ENCODE measurements around the gene GSG1L2. TPM values are rescaled to one million over a fixed set of nuclear protein-coding genes. Genes with fewer than 3 reads are reported as not detected.

Gene GSG1L2
- total and polyA plus RNA-seq, 2 experiments from 2014 or later: not detected

DNA sequence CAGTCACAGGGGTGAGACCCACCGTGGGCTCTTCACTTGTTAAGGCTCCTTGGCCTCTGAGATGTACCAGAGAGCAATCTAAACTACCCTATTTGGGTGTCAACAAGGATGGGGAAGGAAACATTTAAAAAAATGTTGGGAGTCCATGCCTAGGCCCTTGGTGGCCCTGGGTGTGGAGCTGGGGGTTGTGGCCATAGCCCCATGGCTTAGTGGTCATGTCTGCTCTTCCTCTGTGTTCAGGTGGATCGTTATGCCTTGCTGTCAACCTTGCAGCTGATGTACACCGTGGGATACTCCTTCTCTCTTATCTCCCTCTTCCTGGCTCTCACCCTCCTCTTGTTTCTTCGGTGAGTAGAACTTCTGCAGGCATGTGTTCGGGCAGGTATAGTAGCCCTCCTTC is 32.4 kb upstream of the GSG1L2 start:
- WGBS (ENCODE audit: low lambda C conversion rate, missing lambda C conversion rate): 79% methylated on average over 5 of the region's 5 CpGs
- Histone ChIP-seq H2AFZ (no peak overlapping the region), H3K4me1 (ENCODE audit: insufficient read depth) (no peaks in the 10 kb centered on the region), H3K79me2 (no peaks in the 10 kb centered on the region), H3K27ac (no peak overlapping the region), H3K9me3 (ENCODE audit: low read depth) (no peaks in the 10 kb centered on the region), H3K4me3 (no peak overlapping the region), H3K9me2 (replicated peaks; ENCODE audit: insufficient read depth) (no peaks in the 10 kb centered on the region), H3K36me3 (replicated peaks; ENCODE audit: insufficient read depth, low read depth) (no peaks in the 10 kb centered on the region), H3K4me2 (no peak overlapping the region), H4K20me1 (ENCODE audit: insufficient read depth, poor library complexity, severe bottlenecking) (no peaks in the 10 kb centered on the region), H3K27me3 (no peaks in the 10 kb centered on the region)
- no peak for DNase-seq (ENCODE audit: low spot score)
- TF ChIP-seq EZH2phosphoT487 (IDR thresholded peaks at IDR 0.05; ENCODE audit: low read depth, severe bottlenecking, unreplicated experiment): no peak
- no peak for TF ChIP-seq CTCF (IDR thresholded peaks at IDR 0.05; ENCODE audit: poor library complexity)
- TF ChIP-seq EZH2 (IDR thresholded peaks at IDR 0.05; ENCODE audit: borderline replicate concordance): no peak

DNA sequence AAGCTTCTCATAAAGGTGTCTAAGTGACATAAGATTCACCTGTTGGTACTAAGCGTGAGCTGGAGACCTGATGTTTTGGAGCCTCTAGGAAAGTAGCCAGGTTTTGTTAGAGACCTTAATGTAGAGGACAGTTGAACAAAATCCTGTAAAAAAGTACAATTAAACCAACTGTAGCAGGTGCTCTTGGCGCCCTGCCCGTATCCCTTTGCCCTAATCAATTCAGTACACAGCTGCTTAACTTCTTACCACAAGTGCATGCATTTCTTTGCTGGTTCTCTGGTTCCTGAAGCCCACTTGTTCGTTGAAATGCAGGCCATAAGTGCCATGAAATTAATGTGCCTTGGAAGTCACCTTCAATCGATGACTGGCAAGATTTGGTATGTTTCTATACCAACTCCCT is 28.3 kb upstream of the GSG1L2 start:
- WGBS (ENCODE audit: low lambda C conversion rate, missing lambda C conversion rate): 91% methylated on average over 5 of the region's 5 CpGs
- Histone ChIP-seq H3K4me1 (ENCODE audit: insufficient read depth) (no peaks in the 10 kb centered on the region), H3K9me2 (replicated peaks; ENCODE audit: insufficient read depth) (no peaks in the 10 kb centered on the region), H2AFZ (no peak overlapping the region), H3K4me3 (no peak overlapping the region), H3K27me3 (no peaks in the 10 kb centered on the region), H3K4me2 (no peak overlapping the region), H3K9me3 (ENCODE audit: low read depth) (no peaks in the 10 kb centered on the region), H3K79me2 (no peaks in the 10 kb centered on the region), H4K20me1 (ENCODE audit: insufficient read depth, poor library complexity, severe bottlenecking) (no peaks in the 10 kb centered on the region), H3K27ac (no peak overlapping the region), H3K36me3 (replicated peaks; ENCODE audit: insufficient read depth, low read depth) (no peaks in the 10 kb centered on the region)
- TF ChIP-seq EZH2phosphoT487 (IDR thresholded peaks at IDR 0.05; ENCODE audit: low read depth, severe bottlenecking, unreplicated experiment): no peak
- no peak for TF ChIP-seq EZH2 (IDR thresholded peaks at IDR 0.05; ENCODE audit: borderline replicate concordance)
- no peak for TF ChIP-seq CTCF (IDR thresholded peaks at IDR 0.05; ENCODE audit: poor library complexity)
- no peak for DNase-seq (ENCODE audit: low spot score)

- H3K27ac ChIP-seq: no peak overlapping the region
- no peaks in the 10 kb centered on the region for H3K27me3 ChIP-seq
- H4K20me1 ChIP-seq (ENCODE audit: insufficient read depth, poor library complexity, severe bottlenecking): no peaks in the 10 kb centered on the region
- no peaks in the 10 kb centered on the region for H3K79me2 ChIP-seq
- peaks cover 16% of the 10 kb centered on the region for H3K4me1 ChIP-seq (ENCODE audit: insufficient read depth)
- H3K9me2 ChIP-seq (replicated peaks; ENCODE audit: insufficient read depth): no peaks in the 10 kb centered on the region
- no peak overlapping the region for H3K4me2 ChIP-seq
- 90% methylated on average over 4 of the region's 4 CpGs for WGBS (ENCODE audit: low lambda C conversion rate, missing lambda C conversion rate)
- H2AFZ ChIP-seq: no peak overlapping the region
- TF ChIP-seq EZH2 (IDR thresholded peaks at IDR 0.05; ENCODE audit: borderline replicate concordance): no peak
- TF ChIP-seq CTCF (IDR thresholded peaks at IDR 0.05; ENCODE audit: poor library complexity): no peak
- no peak for TF ChIP-seq EZH2phosphoT487 (IDR thresholded peaks at IDR 0.05; ENCODE audit: low read depth, severe bottlenecking, unreplicated experiment)
- no peaks in the 10 kb centered on the region for H3K9me3 ChIP-seq (ENCODE audit: low read depth)
- no peak overlapping the region for H3K4me3 ChIP-seq
- H3K36me3 ChIP-seq (replicated peaks; ENCODE audit: insufficient read depth, low read depth): no peaks in the 10 kb centered on the region
- DNase-seq (ENCODE audit: low spot score): no peak
Observed at GRCh38 chr17:9845306-9845705, 23.4 kb upstream of the GSG1L2 start.

GRCh38 chr17:9844153-9844552 is 22.3 kb upstream of the GSG1L2 start:
- TF ChIP-seq CTCF (IDR thresholded peaks at IDR 0.05; ENCODE audit: poor library complexity): no peak
- no peak for TF ChIP-seq EZH2 (IDR thresholded peaks at IDR 0.05; ENCODE audit: borderline replicate concordance)
- TF ChIP-seq EZH2phosphoT487 (IDR thresholded peaks at IDR 0.05; ENCODE audit: low read depth, severe bottlenecking, unreplicated experiment): no peak
- H3K27ac ChIP-seq: no peak overlapping the region
- H3K9me3 ChIP-seq (ENCODE audit: low read depth): no peaks in the 10 kb centered on the region
- no peaks in the 10 kb centered on the region for H3K36me3 ChIP-seq (replicated peaks; ENCODE audit: insufficient read depth, low read depth)
- H3K4me1 ChIP-seq (ENCODE audit: insufficient read depth): peaks cover 16% of the 10 kb centered on the region
- H3K4me2 ChIP-seq: no peak overlapping the region
- H3K27me3 ChIP-seq: no peaks in the 10 kb centered on the region
- 77% methylated on average over 8 of the region's 8 CpGs for WGBS (ENCODE audit: low lambda C conversion rate, missing lambda C conversion rate)
- no peaks in the 10 kb centered on the region for H3K79me2 ChIP-seq
- no peak for DNase-seq (ENCODE audit: low spot score)
- no peak overlapping the region for H3K4me3 ChIP-seq
- no peak overlapping the region for H2AFZ ChIP-seq
- H3K9me2 ChIP-seq (replicated peaks; ENCODE audit: insufficient read depth): no peaks in the 10 kb centered on the region
- H4K20me1 ChIP-seq (ENCODE audit: insufficient read depth, poor library complexity, severe bottlenecking): no peaks in the 10 kb centered on the region

Measured in hepatocyte (in vitro differentiated cells).